NCI-H2107 treated with DMSO at 0.1 percent for 48 hours (cell line): ENCODE results near the gene NRN1L.
A peak's percentile ranks its signal among the peaks of the same experiment; 100 is the strongest.
"Not testable (repeated sequence)": the region's sequence is repeated elsewhere in the genome, so short reads cannot be mapped to it uniquely, and the experiment has no call there.

Experiments used
- DNase-seq: peaks from one replicate; lab custom pipeline; 2025; ENCODE audit not compliant: unreplicated experiment; lab: John Stamatoyannopoulos, UW

Gene NRN1L

GRCh38 chr16:67860589-67861398 is 23.9 kb upstream of the NRN1L start:
- no peak for DNase-seq

- DNase-seq = no peak
Observed at GRCh38 chr16:67861877-67862276, 22.8 kb upstream of the NRN1L start.

- DNase-seq = no peak
Observed at GRCh38 chr16:67862623-67863583, 21.8 kb upstream of the NRN1L start.

- DNase-seq = not testable (repeated sequence)
Observed at GRCh38 chr16:67864044-67864443, 20.6 kb upstream of the NRN1L start.

GRCh38 chr16:67864594-67864993 is 20.1 kb upstream of the NRN1L start:
- no peak for DNase-seq

- no peak for DNase-seq
Observed at GRCh38 chr16:67865318-67865717, 19.4 kb upstream of the NRN1L start.

- DNase-seq = no peak
Observed at GRCh38 chr16:67868290-67868689, 16.4 kb upstream of the NRN1L start.

GRCh38 chr16:67869653-67870052 is 15.0 kb upstream of the NRN1L start:
- no peak for DNase-seq

GRCh38 chr16:67871256-67871655 is 13.4 kb upstream of the NRN1L start:
- DNase-seq = no peak

- no peak for DNase-seq
Observed at GRCh38 chr16:67872131-67872630, 12.5 kb upstream of the NRN1L start.

GRCh38 chr16:67872631-67873434 is 11.9 kb upstream of the NRN1L start, which contains the start of gene EDC4:
Gene EDC4, plus strand, starts transcription at chr16:67873052. Its CDS starts 210 bp downstream, at chr16:67873262.
- peak; percentile 18 for DNase-seq

- no peak for DNase-seq
Observed at GRCh38 chr16:67873435-67874370, 11.0 kb upstream of the NRN1L start.

GRCh38 chr16:67874372-67874771 is 10.3 kb upstream of the NRN1L start:
- no peak for DNase-seq

GRCh38 chr16:67877064-67877463 is 7.6 kb upstream of the NRN1L start:
- no peak for DNase-seq

GRCh38 chr16:67878232-67878631 is 6.5 kb upstream of the NRN1L start:
- DNase-seq = no peak

- no peak for DNase-seq
Observed at GRCh38 chr16:67878846-67879245, 5.8 kb upstream of the NRN1L start.

GRCh38 chr16:67879462-67879861 is 5.2 kb upstream of the NRN1L start:
- DNase-seq = no peak

GRCh38 chr16:67879936-67880335 is 4.7 kb upstream of the NRN1L start:
- DNase-seq = no peak

- DNase-seq = no peak
Observed at GRCh38 chr16:67880584-67880983, 4.1 kb upstream of the NRN1L start.
